ENCODE results near the gene INSRR.

Gene INSRR

DNA sequence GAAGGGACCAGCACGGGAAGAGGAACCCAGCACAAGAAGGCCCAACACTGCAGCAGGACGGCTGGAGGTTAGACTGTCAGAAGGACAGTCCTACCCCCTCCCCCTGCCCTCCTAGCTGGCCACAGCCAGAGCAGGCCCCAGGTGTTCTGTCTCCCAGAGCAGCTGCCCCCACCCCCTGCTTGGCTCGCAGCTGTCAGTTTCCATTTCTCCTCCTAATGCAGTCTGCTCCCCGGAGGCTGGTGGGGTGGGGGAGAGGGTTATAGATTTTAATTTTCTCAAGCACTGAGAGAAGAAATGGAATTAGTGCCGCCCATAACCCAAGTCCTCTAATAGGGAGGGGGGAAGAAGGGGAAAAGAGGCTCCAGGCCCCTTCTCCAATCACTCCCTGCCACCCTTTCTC lies 21.6 kb upstream of the INSRR start:
- no peaks in the 10 kb centered on the region for H3K36me3 ChIP-seq (ENCODE audit: insufficient read depth)
- no peak overlapping the region for H2AFZ ChIP-seq (ENCODE audit: low read depth)
- H3K4me3 ChIP-seq (IDR thresholded peaks at IDR 0.05; ENCODE audit: insufficient read depth, low read depth, low read length): no peak overlapping the region
- peaks cover 10% of the 10 kb centered on the region for H3K4me1 ChIP-seq (ENCODE audit: low read depth, poor library complexity, severe bottlenecking)
- peaks cover 100% of the 10 kb centered on the region for H3K27me3 ChIP-seq (ENCODE audit: insufficient read depth, low read depth)
- no peak overlapping the region; the same call in 1 of the 2 replicates for H3K4me2 ChIP-seq
- H3K9ac ChIP-seq: no peak overlapping the region
- TF ChIP-seq, protein P1, sequence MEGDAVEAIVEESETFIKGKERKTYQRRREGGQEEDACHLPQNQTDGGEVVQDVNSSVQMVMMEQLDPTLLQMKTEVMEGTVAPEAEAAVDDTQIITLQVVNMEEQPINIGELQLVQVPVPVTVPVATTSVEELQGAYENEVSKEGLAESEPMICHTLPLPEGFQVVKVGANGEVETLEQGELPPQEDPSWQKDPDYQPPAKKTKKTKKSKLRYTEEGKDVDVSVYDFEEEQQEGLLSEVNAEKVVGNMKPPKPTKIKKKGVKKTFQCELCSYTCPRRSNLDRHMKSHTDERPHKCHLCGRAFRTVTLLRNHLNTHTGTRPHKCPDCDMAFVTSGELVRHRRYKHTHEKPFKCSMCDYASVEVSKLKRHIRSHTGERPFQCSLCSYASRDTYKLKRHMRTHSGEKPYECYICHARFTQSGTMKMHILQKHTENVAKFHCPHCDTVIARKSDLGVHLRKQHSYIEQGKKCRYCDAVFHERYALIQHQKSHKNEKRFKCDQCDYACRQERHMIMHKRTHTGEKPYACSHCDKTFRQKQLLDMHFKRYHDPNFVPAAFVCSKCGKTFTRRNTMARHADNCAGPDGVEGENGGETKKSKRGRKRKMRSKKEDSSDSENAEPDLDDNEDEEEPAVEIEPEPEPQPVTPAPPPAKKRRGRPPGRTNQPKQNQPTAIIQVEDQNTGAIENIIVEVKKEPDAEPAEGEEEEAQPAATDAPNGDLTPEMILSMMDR (conservative IDR thresholded peaks at IDR 0.05; ENCODE audit: low read depth, low read length): no peak
- H3K79me2 ChIP-seq (ENCODE audit: insufficient read depth, low read depth): no peaks in the 10 kb centered on the region
- H3K27ac ChIP-seq: no peak overlapping the region
- no peaks in the 10 kb centered on the region for H4K20me1 ChIP-seq (ENCODE audit: insufficient read depth)

DNA sequence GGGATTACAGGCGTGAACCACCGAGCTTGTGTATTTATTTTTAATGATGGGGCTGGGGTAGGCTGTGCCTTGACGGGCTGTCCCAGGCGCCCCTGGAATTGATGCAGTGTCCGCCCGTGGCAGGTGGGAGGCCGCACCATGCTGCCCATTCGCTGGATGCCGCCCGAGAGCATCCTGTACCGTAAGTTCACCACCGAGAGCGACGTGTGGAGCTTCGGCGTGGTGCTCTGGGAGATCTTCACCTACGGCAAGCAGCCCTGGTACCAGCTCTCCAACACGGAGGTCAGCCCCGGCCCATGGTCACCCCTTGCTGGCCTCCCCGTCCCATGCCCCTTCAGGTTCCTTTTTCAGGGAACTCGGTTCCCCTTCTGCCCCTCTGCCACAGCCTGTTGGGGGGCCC lies 21.0 kb upstream of the INSRR start:
- Histone ChIP-seq H3K4me1 (ENCODE audit: low read depth, poor library complexity, severe bottlenecking) (peaks cover 10% of the 10 kb centered on the region), H3K27me3 (ENCODE audit: insufficient read depth, low read depth) (peaks cover 100% of the 10 kb centered on the region), H3K4me3 (IDR thresholded peaks at IDR 0.05; ENCODE audit: insufficient read depth, low read depth, low read length) (no peak overlapping the region), H4K20me1 (ENCODE audit: insufficient read depth) (no peaks in the 10 kb centered on the region), H3K36me3 (ENCODE audit: insufficient read depth) (no peaks in the 10 kb centered on the region), H3K79me2 (ENCODE audit: insufficient read depth, low read depth) (no peaks in the 10 kb centered on the region), H3K4me2 (no peak overlapping the region), H3K9ac (no peak overlapping the region), H2AFZ (ENCODE audit: low read depth) (no peak overlapping the region), H3K27ac (no peak overlapping the region)
- TF ChIP-seq, protein P1 (conservative IDR thresholded peaks at IDR 0.05; ENCODE audit: low read depth, low read length): no peak

DNA sequence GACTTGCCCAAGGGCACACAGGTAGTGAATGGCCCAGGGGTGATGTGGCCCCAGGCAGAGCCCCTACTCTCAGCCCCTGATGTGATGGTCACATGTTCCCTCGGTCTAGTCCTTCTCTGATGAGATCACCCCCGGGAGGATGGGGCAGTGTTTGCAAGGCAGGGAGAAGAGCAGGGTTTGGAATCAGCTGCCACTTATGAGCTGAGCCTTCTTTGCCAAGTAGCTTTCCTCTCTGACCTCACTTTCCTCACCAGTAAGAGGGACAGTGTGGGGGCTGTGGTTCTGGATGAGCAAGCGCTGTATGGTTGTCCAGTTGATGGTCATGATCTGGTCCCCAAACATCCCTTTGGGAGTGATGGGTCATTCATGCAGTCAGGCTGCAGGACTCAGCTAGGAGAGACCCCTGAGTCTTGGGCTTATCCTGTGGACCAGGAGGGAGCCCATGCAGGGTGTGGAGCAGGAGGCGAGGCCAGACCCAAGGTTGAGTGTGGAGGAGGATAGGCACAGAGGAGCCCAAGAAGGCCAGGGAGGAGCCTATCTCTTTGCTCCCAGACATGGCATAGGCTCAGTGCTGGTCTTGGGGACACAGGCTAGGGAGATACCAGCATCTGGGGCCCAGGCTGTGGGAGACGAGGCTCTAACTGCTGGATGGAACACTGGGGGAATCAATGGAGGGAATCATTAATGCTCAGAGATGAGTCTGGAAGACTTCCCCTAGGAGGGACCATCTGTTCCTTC lies 18.7 kb upstream of the INSRR start:
- H3K27me3 ChIP-seq (ENCODE audit: insufficient read depth, low read depth): peaks cover 100% of the 10 kb centered on the region
- H3K27ac ChIP-seq: no peak overlapping the region
- no peaks in the 10 kb centered on the region for H3K79me2 ChIP-seq (ENCODE audit: insufficient read depth, low read depth)
- no peak overlapping the region for H3K9ac ChIP-seq
- H3K4me3 ChIP-seq (IDR thresholded peaks at IDR 0.05; ENCODE audit: insufficient read depth, low read depth, low read length): no peak overlapping the region
- no peak overlapping the region for H3K4me2 ChIP-seq
- TF ChIP-seq, protein P1 (conservative IDR thresholded peaks at IDR 0.05; ENCODE audit: low read depth, low read length): no peak
- H3K4me1 ChIP-seq (ENCODE audit: low read depth, poor library complexity, severe bottlenecking): peaks cover 10% of the 10 kb centered on the region
- H2AFZ ChIP-seq (ENCODE audit: low read depth): no peak overlapping the region
- no peaks in the 10 kb centered on the region for H4K20me1 ChIP-seq (ENCODE audit: insufficient read depth)
- H3K36me3 ChIP-seq (ENCODE audit: insufficient read depth): no peaks in the 10 kb centered on the region

DNA sequence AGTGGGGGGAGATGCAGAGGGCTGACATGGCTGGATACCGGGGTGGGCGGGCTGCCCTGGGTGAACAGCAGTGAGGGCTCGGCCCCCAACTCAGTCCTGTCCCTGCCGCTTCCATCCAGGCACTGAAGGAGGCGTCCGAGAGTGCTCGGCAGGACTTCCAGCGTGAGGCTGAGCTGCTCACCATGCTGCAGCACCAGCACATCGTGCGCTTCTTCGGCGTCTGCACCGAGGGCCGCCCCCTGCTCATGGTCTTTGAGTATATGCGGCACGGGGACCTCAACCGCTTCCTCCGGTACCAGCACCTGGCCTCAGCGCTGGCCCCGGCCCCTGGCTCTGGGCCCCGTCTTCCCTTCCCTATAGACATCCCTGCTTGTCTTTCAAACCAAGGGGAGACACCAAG lies 17.4 kb upstream of the INSRR start:
- Histone ChIP-seq H3K4me3 (IDR thresholded peaks at IDR 0.05; ENCODE audit: insufficient read depth, low read depth, low read length) (no peak overlapping the region), H3K9ac (no peak overlapping the region), H2AFZ (ENCODE audit: low read depth) (no peak overlapping the region), H3K27ac (no peak overlapping the region), H4K20me1 (ENCODE audit: insufficient read depth) (no peaks in the 10 kb centered on the region), H3K79me2 (ENCODE audit: insufficient read depth, low read depth) (no peaks in the 10 kb centered on the region), H3K4me1 (ENCODE audit: low read depth, poor library complexity, severe bottlenecking) (peaks cover 12% of the 10 kb centered on the region), H3K27me3 (ENCODE audit: insufficient read depth, low read depth) (peaks cover 100% of the 10 kb centered on the region), H3K36me3 (ENCODE audit: insufficient read depth) (no peaks in the 10 kb centered on the region), H3K4me2 (no peak overlapping the region)
- TF ChIP-seq, protein P1 (conservative IDR thresholded peaks at IDR 0.05; ENCODE audit: low read depth, low read length): no peak

Measured in KMS-11 (cell line).